Measurements from ENCODE around the gene PDE6G.

Gene PDE6G

GRCh38 chr17:81700353-81701287 lies 44.3 kb upstream of the PDE6G start:
- TF ChIP-seq, protein P1, sequence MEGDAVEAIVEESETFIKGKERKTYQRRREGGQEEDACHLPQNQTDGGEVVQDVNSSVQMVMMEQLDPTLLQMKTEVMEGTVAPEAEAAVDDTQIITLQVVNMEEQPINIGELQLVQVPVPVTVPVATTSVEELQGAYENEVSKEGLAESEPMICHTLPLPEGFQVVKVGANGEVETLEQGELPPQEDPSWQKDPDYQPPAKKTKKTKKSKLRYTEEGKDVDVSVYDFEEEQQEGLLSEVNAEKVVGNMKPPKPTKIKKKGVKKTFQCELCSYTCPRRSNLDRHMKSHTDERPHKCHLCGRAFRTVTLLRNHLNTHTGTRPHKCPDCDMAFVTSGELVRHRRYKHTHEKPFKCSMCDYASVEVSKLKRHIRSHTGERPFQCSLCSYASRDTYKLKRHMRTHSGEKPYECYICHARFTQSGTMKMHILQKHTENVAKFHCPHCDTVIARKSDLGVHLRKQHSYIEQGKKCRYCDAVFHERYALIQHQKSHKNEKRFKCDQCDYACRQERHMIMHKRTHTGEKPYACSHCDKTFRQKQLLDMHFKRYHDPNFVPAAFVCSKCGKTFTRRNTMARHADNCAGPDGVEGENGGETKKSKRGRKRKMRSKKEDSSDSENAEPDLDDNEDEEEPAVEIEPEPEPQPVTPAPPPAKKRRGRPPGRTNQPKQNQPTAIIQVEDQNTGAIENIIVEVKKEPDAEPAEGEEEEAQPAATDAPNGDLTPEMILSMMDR (IDR thresholded peaks at IDR 0.05; ENCODE audit: low read length, missing control alignments): no peak
- H3K4me3 ChIP-seq (replicated peaks; ENCODE audit: low read depth, low read length): no peak overlapping the region
- DNase-seq (ENCODE audit: low read depth): no peak

- TF ChIP-seq, protein P1 (IDR thresholded peaks at IDR 0.05; ENCODE audit: low read length, missing control alignments): no peak
These were observed 41.1 kb upstream of the PDE6G start for GRCh38 chr17:81697261-81698044.

GRCh38 chr17:81696218-81696941 lies 40.0 kb upstream of the PDE6G start:
- H3K4me3 ChIP-seq (replicated peaks; ENCODE audit: low read depth, low read length): no peak overlapping the region
- TF ChIP-seq, protein P1 (IDR thresholded peaks at IDR 0.05; ENCODE audit: low read length, missing control alignments): no peak
- no peak for DNase-seq (ENCODE audit: low read depth)

More at GRCh38 chr17:81697261-81698044, 41.1 kb upstream of the PDE6G start:
- no peak overlapping the region for H3K4me3 ChIP-seq (replicated peaks; ENCODE audit: low read depth, low read length)
- no peak for DNase-seq (ENCODE audit: low read depth)

GRCh38 chr17:81695801-81696200 lies 39.5 kb upstream of the PDE6G start:
- DNase-seq (ENCODE audit: low read depth): no peak
- TF ChIP-seq, protein P1 (IDR thresholded peaks at IDR 0.05; ENCODE audit: low read length, missing control alignments): no peak
- no peak overlapping the region for H3K4me3 ChIP-seq (replicated peaks; ENCODE audit: low read depth, low read length)

DNA sequence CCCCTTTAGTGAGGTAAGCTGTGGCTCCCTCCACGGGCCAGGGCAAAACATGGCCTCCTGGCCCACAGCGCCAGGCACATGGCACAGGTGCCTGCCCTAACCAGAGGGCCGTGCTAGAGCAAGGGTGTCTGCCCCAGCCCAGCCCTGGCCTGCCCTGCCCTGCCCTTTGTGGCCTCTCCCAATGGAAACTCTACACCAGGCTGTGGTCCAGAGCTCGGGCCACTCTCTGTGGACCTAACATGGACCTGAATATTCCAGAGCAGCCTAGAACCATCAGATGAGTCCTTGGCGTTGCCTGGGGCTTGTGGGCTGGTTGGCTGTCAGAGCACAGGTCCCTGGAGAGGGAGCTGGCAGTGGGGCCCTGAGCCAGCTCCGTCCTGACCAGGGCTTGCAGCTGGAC lies 38.9 kb upstream of the PDE6G start:
- TF ChIP-seq, protein P1 (IDR thresholded peaks at IDR 0.05; ENCODE audit: low read length, missing control alignments): no peak
- no peak overlapping the region for H3K4me3 ChIP-seq (replicated peaks; ENCODE audit: low read depth, low read length)
- DNase-seq (ENCODE audit: low read depth): no peak

- no peak for DNase-seq (ENCODE audit: low read depth)
- no peak overlapping the region for H3K4me3 ChIP-seq (replicated peaks; ENCODE audit: low read depth, low read length)
- TF ChIP-seq, protein P1 (IDR thresholded peaks at IDR 0.05; ENCODE audit: low read length, missing control alignments): no peak
These were observed 38.5 kb upstream of the PDE6G start for GRCh38 chr17:81694810-81695209.

Data from fibroblast of pulmonary artery (primary cell).